Thoracic aorta (tissue), 2 donors: ENCODE results near the gene CPAMD8. TPM values are rescaled to one million over a fixed set of nuclear protein-coding genes. Genes with fewer than 3 reads are reported as not detected.
A peak's percentile ranks its signal among the peaks of the same experiment; 100 is the strongest.
"Not testable (repeated sequence)": the region's sequence is repeated elsewhere in the genome, so short reads cannot be mapped to it uniquely, and the experiment has no call there.

Experiments
- ATAC-seq: fragments of 150-250 bp; one replicate; pipeline ENCODE4 v1.8.0; 2017; ENCODE audit warnings: low read depth; ENCODE audit not compliant: insufficient number of reproducible peaks, low FRiP score
- DNase-seq: peaks from one replicate; pipeline ENCODE4 v3.0.0-alpha.2; 2020; ENCODE audit warnings: low spot score
- H3K27ac ChIP-seq, 2 donors: fragments of 200-600 bp; sonication (generic); 1 replicate in 1 of 2; 2 replicates in 1 of 2; pipeline ENCODE4 v1.5.1; 2016; ENCODE audit warnings: mild to moderate bottlenecking in 2 of 2, moderate library complexity in 2 of 2
- H3K27me3 ChIP-seq: fragments of 200-600 bp; sonication (generic); replicated peaks from 2 replicates; pipeline ENCODE4 v1.6.0; 2016; ENCODE audit warnings: mild to moderate bottlenecking; ENCODE audit not compliant: insufficient read depth
- H3K36me3 ChIP-seq: fragments of 200-600 bp; sonication (generic); one replicate; pipeline ENCODE4 v1.5.1; 2016
- H3K4me1 ChIP-seq, 2 donors: fragments of 200-600 bp; sonication (generic); 1 replicate in 1 of 2; 2 replicates in 1 of 2; pipeline versions ENCODE4 v1.5.1 to v1.6.0; 2016; ENCODE audit warnings: low read depth in 2 of 2, mild to moderate bottlenecking in 1 of 2; ENCODE audit not compliant: control insufficient read depth in 1 of 2
- H3K4me3 ChIP-seq: fragments of 200-600 bp; sonication (generic); 2 replicates; pipeline ENCODE4 v1.5.1; 2016; ENCODE audit warnings: mild to moderate bottlenecking
- H3K9me3 ChIP-seq: fragments of 200-600 bp; sonication (generic); 2 replicates; pipeline ENCODE4 v1.5.1; 2016
- total RNA-seq, 2 donors: library from RNA; depleted of rRNA; stranded (reverse); fragments of >200 nt; gene quantifications; one replicate each; pipeline versions ENCODE4 v1.1.0 to v1.2.3, GENCODE V29; 2016
- TF ChIP-seq, protein P1 (sequence below): fragments of 200-600 bp; sonication (generic); IDR thresholded peaks from one replicate; pipeline ENCODE4 v1.5.1; 2019; ENCODE audit warnings: antibody characterized with exemption

CPAMD8 gene
- total RNA-seq, 2 donors from 2014 or later, result 27.3 to 36.4 TPM

DNA sequence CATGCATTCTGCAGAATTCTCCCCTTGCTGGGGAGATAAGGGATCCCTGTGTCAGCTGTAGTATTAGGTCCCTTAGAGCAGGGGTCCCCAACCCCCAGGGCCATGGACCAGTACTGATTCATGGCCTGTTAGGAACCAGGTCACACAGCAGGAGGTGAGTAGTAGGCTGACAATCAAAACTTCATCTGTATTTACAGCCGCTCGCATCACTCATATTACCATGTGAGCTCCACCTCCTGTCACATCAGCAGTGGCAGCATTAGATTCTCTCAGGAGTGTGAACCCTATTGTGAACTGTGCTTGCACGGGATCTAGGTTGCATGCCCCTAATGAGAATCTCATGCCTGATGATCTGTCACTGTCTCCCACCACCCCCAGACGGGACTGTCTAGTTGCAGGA lies 37.9 kb downstream of the CPAMD8 start:
- Histone ChIP-seq H3K27ac (no peak overlapping the region), H3K36me3 (no peaks in the 10 kb centered on the region), H3K4me1 (peaks cover 0 to 15% of the 10 kb centered on the region in 2 donors), H3K27me3 (no peaks in the 10 kb centered on the region), H3K4me3 (no peak overlapping the region), H3K9me3 (no peaks in the 10 kb centered on the region)
- TF ChIP-seq, protein P1, sequence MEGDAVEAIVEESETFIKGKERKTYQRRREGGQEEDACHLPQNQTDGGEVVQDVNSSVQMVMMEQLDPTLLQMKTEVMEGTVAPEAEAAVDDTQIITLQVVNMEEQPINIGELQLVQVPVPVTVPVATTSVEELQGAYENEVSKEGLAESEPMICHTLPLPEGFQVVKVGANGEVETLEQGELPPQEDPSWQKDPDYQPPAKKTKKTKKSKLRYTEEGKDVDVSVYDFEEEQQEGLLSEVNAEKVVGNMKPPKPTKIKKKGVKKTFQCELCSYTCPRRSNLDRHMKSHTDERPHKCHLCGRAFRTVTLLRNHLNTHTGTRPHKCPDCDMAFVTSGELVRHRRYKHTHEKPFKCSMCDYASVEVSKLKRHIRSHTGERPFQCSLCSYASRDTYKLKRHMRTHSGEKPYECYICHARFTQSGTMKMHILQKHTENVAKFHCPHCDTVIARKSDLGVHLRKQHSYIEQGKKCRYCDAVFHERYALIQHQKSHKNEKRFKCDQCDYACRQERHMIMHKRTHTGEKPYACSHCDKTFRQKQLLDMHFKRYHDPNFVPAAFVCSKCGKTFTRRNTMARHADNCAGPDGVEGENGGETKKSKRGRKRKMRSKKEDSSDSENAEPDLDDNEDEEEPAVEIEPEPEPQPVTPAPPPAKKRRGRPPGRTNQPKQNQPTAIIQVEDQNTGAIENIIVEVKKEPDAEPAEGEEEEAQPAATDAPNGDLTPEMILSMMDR, result no peak
- no peak for DNase-seq
- no peak for ATAC-seq

DNA sequence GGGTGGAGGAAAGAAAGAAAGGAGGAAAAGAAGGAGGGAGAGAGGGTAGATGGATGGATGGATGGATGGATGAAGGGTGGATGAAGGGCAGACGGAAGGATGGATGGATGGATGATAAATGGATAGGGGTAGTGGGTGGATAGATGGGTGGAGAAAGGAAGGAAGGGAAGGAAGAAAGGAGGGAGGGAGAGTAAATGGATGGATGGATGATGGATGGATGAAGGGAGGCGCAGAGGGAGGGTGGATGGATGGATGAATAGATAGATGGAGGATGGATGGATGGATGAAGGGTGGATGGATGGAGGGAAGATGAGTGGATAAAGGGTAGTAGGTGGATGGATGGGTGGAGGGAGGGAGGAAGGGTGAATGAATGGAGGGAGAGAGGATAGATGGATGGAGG lies 41.2 kb downstream of the CPAMD8 start:
- Histone ChIP-seq H3K27ac (peak overlapping the region in 1 of 2 donors; percentile 78), H3K4me3 (no peak overlapping the region), H3K4me1 (peaks cover 0 to 15% of the 10 kb centered on the region in 2 donors), H3K27me3 (no peaks in the 10 kb centered on the region), H3K9me3 (no peaks in the 10 kb centered on the region), H3K36me3 (no peaks in the 10 kb centered on the region)
- DNase-seq, result no peak
- no peak for ATAC-seq
- TF ChIP-seq, protein P1, result no peak

DNA sequence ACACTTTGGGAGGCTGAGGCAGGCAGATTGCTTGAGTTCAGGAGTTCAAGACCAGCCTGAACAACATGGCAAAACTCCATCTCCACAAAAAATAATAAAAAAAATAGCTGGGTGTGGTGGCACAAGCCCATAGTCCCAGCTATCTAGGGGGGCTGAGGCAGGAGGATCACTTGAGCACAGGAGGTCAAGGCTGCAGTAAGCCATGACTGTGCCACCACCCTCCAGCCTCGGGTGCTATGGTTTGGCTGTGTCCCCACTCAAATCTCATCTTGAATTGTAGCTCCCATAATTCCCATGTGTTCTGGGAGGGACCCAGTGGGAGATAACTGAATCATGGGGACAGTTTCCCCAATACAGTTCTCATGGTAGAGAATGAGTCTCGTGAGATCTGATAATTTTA lies 44.0 kb downstream of the CPAMD8 start:
- not testable (repeated sequence) for H3K27me3 ChIP-seq, H3K9me3 ChIP-seq, H3K36me3 ChIP-seq, H3K4me3 ChIP-seq, ATAC-seq, H3K27ac ChIP-seq, DNase-seq
- peaks cover 0 to 15% of the 10 kb centered on the region in 2 donors for H3K4me1 ChIP-seq

DNA sequence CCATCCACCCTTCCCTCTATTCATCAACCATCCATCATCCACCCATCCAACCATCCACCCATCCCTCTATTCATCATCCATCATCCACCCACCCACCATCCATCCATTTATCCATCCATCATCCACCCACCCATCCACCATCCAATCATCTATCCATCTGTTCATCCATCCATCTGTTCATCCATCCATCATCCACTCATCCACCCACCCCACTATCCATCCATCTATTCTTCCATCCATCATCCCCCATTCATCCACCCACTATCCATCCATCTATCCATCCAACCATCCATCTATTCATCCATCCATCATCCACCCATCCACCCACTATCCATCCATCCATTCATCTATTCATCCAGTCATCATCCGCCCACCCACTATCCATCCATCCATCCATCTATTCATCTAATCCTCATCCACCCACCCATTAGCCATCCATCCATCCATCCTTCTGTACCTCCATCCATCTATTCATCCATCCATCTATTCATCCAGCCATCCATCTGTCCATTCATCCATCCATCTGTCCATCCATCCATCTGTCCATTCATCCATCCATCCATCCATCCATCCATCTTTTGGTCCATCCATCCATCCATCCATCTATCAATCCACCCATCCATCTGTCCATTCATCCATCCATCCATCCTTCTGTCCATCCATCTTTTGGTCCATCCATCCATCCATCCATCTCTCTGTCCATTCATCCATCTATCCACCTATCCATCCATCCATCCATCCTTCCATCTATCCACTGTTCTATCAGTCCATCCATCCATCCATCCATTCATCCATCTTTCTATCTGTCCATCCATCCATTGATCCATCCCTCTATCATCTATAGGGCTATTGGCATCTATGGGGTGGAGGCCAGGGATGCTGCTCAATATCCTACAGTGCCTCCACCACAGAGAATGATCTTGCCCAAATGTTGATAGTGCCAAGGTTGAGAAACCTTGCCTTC lies 47.5 kb downstream of the CPAMD8 start:
- H3K9me3 ChIP-seq, result no peaks in the 10 kb centered on the region
- DNase-seq (no peak), ATAC-seq (no peak)
- H3K36me3 ChIP-seq, result no peaks in the 10 kb centered on the region
- no peaks in the 10 kb centered on the region for H3K27me3 ChIP-seq
- no peaks in the 10 kb centered on the region for H3K4me1 ChIP-seq
- TF ChIP-seq, protein P1, result no peak
- H3K27ac ChIP-seq, result no peak overlapping the region
- H3K4me3 ChIP-seq, result no peak overlapping the region

DNA sequence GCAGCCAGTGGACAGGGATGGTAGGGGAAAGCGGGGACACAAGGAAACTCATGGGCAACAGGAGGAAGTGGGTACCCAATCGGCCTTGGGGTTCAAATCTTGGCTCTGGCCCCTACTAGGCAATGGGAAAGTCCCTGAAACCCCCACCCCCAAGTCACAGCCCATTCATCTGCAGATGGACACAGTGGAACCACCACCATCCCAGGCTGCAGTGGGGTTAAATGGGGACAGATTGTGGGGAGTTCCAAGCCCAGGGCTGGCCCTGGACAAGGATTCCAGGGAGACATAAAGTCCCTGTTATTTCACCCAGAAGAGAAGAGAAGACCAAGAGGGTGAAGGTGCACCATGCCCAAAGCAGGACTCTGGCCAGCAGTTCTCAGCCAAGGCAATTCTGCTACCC lies 48.5 kb downstream of the CPAMD8 start:
- no peak for ATAC-seq

More for the DNA sequence above, 48.5 kb downstream of the CPAMD8 start:
- Histone ChIP-seq H3K27me3 (no peaks in the 10 kb centered on the region), H3K9me3 (no peaks in the 10 kb centered on the region), H3K4me3 (no peak overlapping the region), H3K27ac (no peak overlapping the region), H3K4me1 (no peaks in the 10 kb centered on the region), H3K36me3 (no peaks in the 10 kb centered on the region)
- TF ChIP-seq, protein P1, result no peak
- DNase-seq, result no peak
